Breast epithelium (tissue), 4 donors: ENCODE measurements around the gene ABL1. TPM values are rescaled to one million over a fixed set of nuclear protein-coding genes. Genes with fewer than 3 reads are reported as not detected.
A peak's percentile ranks its signal among the peaks of the same experiment; 100 is the strongest.

Experiments
- DNase-seq, 2 donors: peaks; one replicate each; pipeline ENCODE4 v3.0.0-alpha.2; 2019; ENCODE audit warnings: low spot score in 2 of 2
- H3K27ac ChIP-seq, 2 donors: fragments of 200-600 bp; sonication (generic) in 1 of 2; one replicate each; pipeline ENCODE4 v1.5.1; 2016 to 2019; ENCODE audit warnings: mild to moderate bottlenecking in 1 of 2
- H3K27me3 ChIP-seq, 2 donors: fragments of 200-600 bp; sonication (generic) in 1 of 2; one replicate each; pipeline versions ENCODE4 v1.5.1 to v1.6.0; 2017 to 2019; ENCODE audit warnings: control low read depth in 1 of 2, mild to moderate bottlenecking in 1 of 2
- H3K36me3 ChIP-seq: fragments of 200-600 bp; one replicate; pipeline ENCODE4 v1.5.1; 2019
- H3K4me1 ChIP-seq, 2 donors: fragments of 200-600 bp; sonication (generic); one replicate each; pipeline ENCODE4 v1.5.1; 2016 to 2019; ENCODE audit warnings: control low read depth in 1 of 2
- H3K4me3 ChIP-seq, 3 donors: fragments of 200-600 bp; sonication (generic); 1 replicate in 2 of 3; 2 replicates in 1 of 3; pipeline ENCODE4 v1.5.1; 2016 to 2019; ENCODE audit warnings: mild to moderate bottlenecking in 3 of 3, moderate library complexity in 2 of 3
- H3K9me3 ChIP-seq, 2 donors: fragments of 200-600 bp; sonication (generic) in 1 of 2; one replicate each; pipeline ENCODE4 v1.5.1; 2016 to 2019; ENCODE audit warnings: control low read depth in 1 of 2
- POLR2A ChIP-seq: fragments of 450-650 bp; IDR thresholded peaks from one replicate; pipeline ENCODE4 v1.6.1; 2016; ENCODE audit warnings: antibody characterized with exemption, mild to moderate bottlenecking, moderate library complexity
- POLR2AphosphoS5 ChIP-seq, 3 donors: sonication (generic); formaldehyde crosslinking; IDR thresholded peaks; one replicate each; pipeline ENCODE4 v1.6.1; 2017; ENCODE audit warnings: antibody characterized with exemption in 3 of 3
- intact Hi-C: fragments of 100-400 bp; cut with DNase I; formaldehyde crosslinking; loops from one replicate; pipeline ENCODE4 v1.15.1; 2023; ENCODE audit warnings: low total_unique reads
- total RNA-seq, 3 donors: library from RNA; depleted of rRNA; stranded (reverse); fragments of >200 nt; gene quantifications; one replicate each; pipeline ENCODE4 v1.1.0, GENCODE V29; 2016
- TF ChIP-seq, protein P1 (sequence below), 3 donors: fragments of 450-650 bp; IDR thresholded peaks; one replicate each; pipeline ENCODE4 v1.5.1; 2016 to 2017; ENCODE audit warnings: antibody characterized with exemption in 3 of 3, mild to moderate bottlenecking in 3 of 3, moderate library complexity in 3 of 3

The ABL1 gene
- total RNA-seq, 3 donors from 2014 or later: 43.6 to 72.8 (median 67.4) TPM

- Histone ChIP-seq H3K27ac (no peak overlapping the region), H3K36me3 (peaks cover 9% of the 10 kb centered on the region), H3K4me3 (no peak overlapping the region), H3K27me3 (no peaks in the 10 kb centered on the region), H3K4me1 (peaks cover 5 to 12% of the 10 kb centered on the region in 2 donors), H3K9me3 (no peaks in the 10 kb centered on the region)
- intact Hi-C loops: loop anchor here (10.0 kb wide), 1 partner anchor 89 kb away; no protein-coding TSS in a partner anchor
- TF ChIP-seq POLR2AphosphoS5 (IDR thresholded peaks at IDR 0.05): no peak
- TF ChIP-seq, protein P1, sequence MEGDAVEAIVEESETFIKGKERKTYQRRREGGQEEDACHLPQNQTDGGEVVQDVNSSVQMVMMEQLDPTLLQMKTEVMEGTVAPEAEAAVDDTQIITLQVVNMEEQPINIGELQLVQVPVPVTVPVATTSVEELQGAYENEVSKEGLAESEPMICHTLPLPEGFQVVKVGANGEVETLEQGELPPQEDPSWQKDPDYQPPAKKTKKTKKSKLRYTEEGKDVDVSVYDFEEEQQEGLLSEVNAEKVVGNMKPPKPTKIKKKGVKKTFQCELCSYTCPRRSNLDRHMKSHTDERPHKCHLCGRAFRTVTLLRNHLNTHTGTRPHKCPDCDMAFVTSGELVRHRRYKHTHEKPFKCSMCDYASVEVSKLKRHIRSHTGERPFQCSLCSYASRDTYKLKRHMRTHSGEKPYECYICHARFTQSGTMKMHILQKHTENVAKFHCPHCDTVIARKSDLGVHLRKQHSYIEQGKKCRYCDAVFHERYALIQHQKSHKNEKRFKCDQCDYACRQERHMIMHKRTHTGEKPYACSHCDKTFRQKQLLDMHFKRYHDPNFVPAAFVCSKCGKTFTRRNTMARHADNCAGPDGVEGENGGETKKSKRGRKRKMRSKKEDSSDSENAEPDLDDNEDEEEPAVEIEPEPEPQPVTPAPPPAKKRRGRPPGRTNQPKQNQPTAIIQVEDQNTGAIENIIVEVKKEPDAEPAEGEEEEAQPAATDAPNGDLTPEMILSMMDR (IDR thresholded peaks at IDR 0.05): no peak
- TF ChIP-seq POLR2A: no peak
- DNase-seq: no peak
Observed at GRCh38 chr9:130854092-130854491, 19.0 kb downstream of the ABL1 start.

- H3K9me3 ChIP-seq: no peaks in the 10 kb centered on the region
- no peak for TF ChIP-seq POLR2AphosphoS5 (IDR thresholded peaks at IDR 0.05)
- no peak for TF ChIP-seq POLR2A
- TF ChIP-seq, protein P1 (IDR thresholded peaks at IDR 0.05): no peak
- H3K36me3 ChIP-seq: peaks cover 9% of the 10 kb centered on the region
- intact Hi-C loops: loop anchor here (10.0 kb wide), 1 partner anchor 90 kb away; no protein-coding TSS in a partner anchor
- no peak overlapping the region for H3K4me3 ChIP-seq
- H3K27ac ChIP-seq: no peak overlapping the region
- peaks cover 5 to 12% of the 10 kb centered on the region in 2 donors for H3K4me1 ChIP-seq
- no peaks in the 10 kb centered on the region for H3K27me3 ChIP-seq
- DNase-seq: no peak
Observed at GRCh38 chr9:130854835-130855234, 19.8 kb downstream of the ABL1 start.

GRCh38 chr9:130856474-130856873, 21.4 kb downstream of the ABL1 start:
- Histone ChIP-seq H3K27ac (no peak overlapping the region), H3K4me1 (peaks cover 5 to 12% of the 10 kb centered on the region in 2 donors), H3K9me3 (no peaks in the 10 kb centered on the region), H3K4me3 (no peak overlapping the region), H3K27me3 (no peaks in the 10 kb centered on the region), H3K36me3 (peaks cover 9% of the 10 kb centered on the region)
- intact Hi-C loops: loop anchor here (10.0 kb wide), 1 partner anchor 92 kb away; no protein-coding TSS in a partner anchor
- TF ChIP-seq, protein P1 (IDR thresholded peaks at IDR 0.05): no peak
- TF ChIP-seq POLR2AphosphoS5 (IDR thresholded peaks at IDR 0.05) (no peak), POLR2A (no peak)
- DNase-seq: no peak

GRCh38 chr9:130857864-130858738, 23.0 kb downstream of the ABL1 start:
- DNase-seq: peak in 1 of 2 donors; percentile 53
- TF ChIP-seq, protein P1 (IDR thresholded peaks at IDR 0.05): no peak
- TF ChIP-seq POLR2A: no peak
- peak in 2 of 3 donors; percentile 22 to 60 for TF ChIP-seq POLR2AphosphoS5 (IDR thresholded peaks at IDR 0.05)
- peak overlapping the region; percentile 61 to 80 for H3K27ac ChIP-seq
- H3K4me1 ChIP-seq: peaks cover 5 to 12% of the 10 kb centered on the region in 2 donors
- peak overlapping the region in 1 of 3 donors; percentile 36 for H3K4me3 ChIP-seq
- H3K36me3 ChIP-seq: peaks cover 9% of the 10 kb centered on the region
- intact Hi-C loops: loop anchor here (10.0 kb wide), 1 partner anchor 93 kb away; no protein-coding TSS in a partner anchor
- H3K27me3 ChIP-seq: no peaks in the 10 kb centered on the region
- H3K9me3 ChIP-seq: no peaks in the 10 kb centered on the region
